ENCODE measurements around the gene NEDD8. TPM values are rescaled to one million over a fixed set of nuclear protein-coding genes. Genes with fewer than 3 reads are reported as not detected.

Gene NEDD8
- total RNA-seq, 2 experiments from 2014 or later = 167 to 172 TPM

- Mint-ChIP-seq H3K9me3 (no peaks in the 10 kb centered on the region), H3K27ac (no peak overlapping the region), H3K4me1 (ENCODE audit: low read depth) (no peaks in the 10 kb centered on the region), H3K27me3 (no peaks in the 10 kb centered on the region), H3K36me3 (ENCODE audit: low read depth) (no peaks in the 10 kb centered on the region), H3K4me3 (no peak overlapping the region)
- CTCF ChIA-PET = interaction anchor here (1.1 kb wide), 1 partner anchor 49 kb away, joined by 3 read pairs; no protein-coding TSS in a partner anchor
- ATAC-seq (no peak), DNase-seq (no peak)
- intact Hi-C loops (cut with micrococcal nuclease) = no loop called here
- TF ChIP-seq CTCF (IDR thresholded peaks at IDR 0.05) = no peak
- POLR2A ChIA-PET = interaction anchor here (2.0 kb wide), 1 partner anchor 11 kb away, joined by 10 read pairs; the partner anchor contains the start of gene RABGGTA
Observed at GRCh38 chr14:24260026-24260779, 28.0 kb upstream of the NEDD8 start.

GRCh38 chr14:24259282-24260025 is 27.3 kb upstream of the NEDD8 start:
- intact Hi-C loops (cut with micrococcal nuclease) = no loop called here
- DNase-seq (no peak), ATAC-seq (no peak)
- TF ChIP-seq CTCF (IDR thresholded peaks at IDR 0.05) = no peak
- no peaks in the 10 kb centered on the region for H3K4me1 Mint-ChIP-seq (ENCODE audit: low read depth)
- CTCF ChIA-PET = interaction anchor here (1.0 to 27.8 kb wide), 2 partner anchors 17 to 41 kb away, joined by 3 to 873 read pairs; partner anchors contain the start of genes CIDEB, DHRS1, LTB4R and LTB4R2
- no peak overlapping the region for H3K27ac Mint-ChIP-seq
- H3K27me3 Mint-ChIP-seq = no peaks in the 10 kb centered on the region
- H3K9me3 Mint-ChIP-seq = no peaks in the 10 kb centered on the region
- POLR2A ChIA-PET = interaction anchor here (1.0 kb wide), 1 partner anchor 11 kb away, joined by 3 read pairs; no protein-coding TSS in a partner anchor
- H3K4me3 Mint-ChIP-seq = no peak overlapping the region
- no peaks in the 10 kb centered on the region for H3K36me3 Mint-ChIP-seq (ENCODE audit: low read depth)

- DNase-seq (no peak), ATAC-seq (no peak)
- ChIA-PET CTCF (interaction anchor here (0.8 to 27.8 kb wide), 5 partner anchors 11 to 42 kb away, joined by 3 to 873 read pairs (median 7); partner anchors contain the start of genes CIDEB, DHRS1, LTB4R and LTB4R2), POLR2A (interaction anchor here (1.0 to 4.4 kb wide), 3 partner anchors 12 to 37 kb away, joined by 3 to 21 read pairs (median 3); partner anchors contain the start of gene RABGGTA)
- intact Hi-C loops (cut with micrococcal nuclease) = no loop called here
- H3K4me1 Mint-ChIP-seq (ENCODE audit: low read depth) = no peaks in the 10 kb centered on the region
- no peaks in the 10 kb centered on the region for H3K36me3 Mint-ChIP-seq (ENCODE audit: low read depth)
- H3K27me3 Mint-ChIP-seq = no peaks in the 10 kb centered on the region
- no peak overlapping the region for H3K27ac Mint-ChIP-seq
- H3K9me3 Mint-ChIP-seq = no peaks in the 10 kb centered on the region
- no peak overlapping the region for H3K4me3 Mint-ChIP-seq
- TF ChIP-seq CTCF (IDR thresholded peaks at IDR 0.05) = no peak
Observed at GRCh38 chr14:24258548-24259265, 26.5 kb upstream of the NEDD8 start.

GRCh38 chr14:24258119-24258518 is 26.0 kb upstream of the NEDD8 start:
- CTCF ChIA-PET = interaction anchor here (0.8 to 27.8 kb wide), 4 partner anchors 11 to 43 kb away, joined by 3 to 873 read pairs (median 12); partner anchors contain the start of genes CIDEB, DHRS1, LTB4R and LTB4R2
- H3K9me3 Mint-ChIP-seq = no peaks in the 10 kb centered on the region
- POLR2A ChIA-PET = interaction anchor here (1.0 to 4.4 kb wide), 3 partner anchors 13 to 37 kb away, joined by 3 to 21 read pairs (median 3); partner anchors contain the start of gene RABGGTA

More at GRCh38 chr14:24258119-24258518, 26.0 kb upstream of the NEDD8 start:
- Mint-ChIP-seq H3K36me3 (ENCODE audit: low read depth) (no peaks in the 10 kb centered on the region), H3K4me3 (no peak overlapping the region), H3K4me1 (ENCODE audit: low read depth) (no peaks in the 10 kb centered on the region), H3K27ac (no peak overlapping the region), H3K27me3 (no peaks in the 10 kb centered on the region)
- TF ChIP-seq CTCF (IDR thresholded peaks at IDR 0.05) = no peak
- ATAC-seq = no peak
- DNase-seq = no peak
- intact Hi-C loops (cut with micrococcal nuclease) = no loop called here

Measured in activated CD8-positive, alpha-beta T cell treated with anti-CD3 and anti-CD28 coated beads for 36 hours (primary cell).